Fibroblast of lung (primary cell): ENCODE measurements around the gene NAP1L2. TPM values are rescaled to one million over a fixed set of nuclear protein-coding genes. Genes with fewer than 3 reads are reported as not detected.
"Not testable (repeated sequence)": the region's sequence is repeated elsewhere in the genome, so short reads cannot be mapped to it uniquely, and the experiment has no call there.

Experiments
- DNase-seq, 2 donors: peaks; one replicate each; pipeline versions ENCODE4 v3.0.0 to v3.0.0-alpha.2; 2010; ENCODE audit warnings: low read depth in 2 of 2
- H2AFZ ChIP-seq: 2 replicates; pipeline ENCODE4 v1.5.1; 2012; ENCODE audit warnings: low read length, control low read depth, inconsistent platforms
- H3K27ac ChIP-seq: 2 replicates; pipeline ENCODE4 v1.5.1; 2011; ENCODE audit warnings: low read length, control low read depth; ENCODE audit not compliant: insufficient read depth
- H3K27me3 ChIP-seq: 2 replicates; pipeline ENCODE4 v1.5.1; 2011; ENCODE audit warnings: mild to moderate bottlenecking, low read length; ENCODE audit not compliant: control insufficient read depth, insufficient read depth
- H3K36me3 ChIP-seq: 2 replicates; pipeline ENCODE4 v1.5.1; 2011; ENCODE audit warnings: low read length; ENCODE audit not compliant: control insufficient read depth, insufficient read depth
- H3K4me1 ChIP-seq: 2 replicates; pipeline ENCODE4 v1.5.1; 2011; ENCODE audit warnings: low read length; ENCODE audit not compliant: control insufficient read depth, insufficient read depth; ENCODE audit errors: extremely low read depth
- H3K4me2 ChIP-seq: 2 replicates; pipeline ENCODE4 v1.5.1; 2011; ENCODE audit warnings: low read length, control low read depth; ENCODE audit not compliant: insufficient read depth; ENCODE audit errors: extremely low read depth
- H3K4me3 ChIP-seq, 4 experiments: fragments of 200-600 bp in 1 of 4; sonication (generic) in 1 of 4; replicated peaks in 1 of 4; 2 replicates each; pipeline ENCODE4 v1.5.1; 2011 to 2016; ENCODE audit warnings: low read length in 4 of 4, low read depth in 3 of 4, mild to moderate bottlenecking in 3 of 4, control low read depth in 2 of 4, inconsistent platforms in 1 of 4, mixed read lengths in 1 of 4; ENCODE audit not compliant: insufficient read depth in 1 of 4; ENCODE audit errors: control extremely low read depth in 1 of 4
- H3K79me2 ChIP-seq: 2 replicates; pipeline ENCODE4 v1.5.1; 2012; ENCODE audit warnings: mild to moderate bottlenecking, low read length, inconsistent platforms; ENCODE audit not compliant: control insufficient read depth, insufficient read depth
- H3K9ac ChIP-seq: 2 replicates; pipeline ENCODE4 v1.5.1; 2011; ENCODE audit warnings: mild to moderate bottlenecking, low read length, control low read depth; ENCODE audit not compliant: insufficient read depth
- H3K9me3 ChIP-seq: 2 replicates; pipeline ENCODE4 v1.5.1; 2012; ENCODE audit warnings: low read depth, low read length; ENCODE audit not compliant: control insufficient read depth, insufficient read depth
- H4K20me1 ChIP-seq: 2 replicates; pipeline ENCODE4 v1.5.1; 2011; ENCODE audit warnings: low read length; ENCODE audit not compliant: control insufficient read depth, insufficient read depth; ENCODE audit errors: extremely low read depth
- CTCF ChIP-seq, 2 donors: IDR thresholded peaks in 1 of 2; conservative IDR thresholded peaks in 1 of 2; 1 replicate in 1 of 2; 2 replicates in 1 of 2; pipeline ENCODE4 v1.5.1; 2011 to 2012; ENCODE audit warnings: low read length in 2 of 2, control low read depth in 1 of 2, inconsistent platforms in 1 of 2, low read depth in 1 of 2, mild to moderate bottlenecking in 1 of 2
- EZH2 ChIP-seq: IDR thresholded peaks from 2 replicates; pipeline ENCODE4 v1.5.1; 2012; ENCODE audit warnings: low read length, control low read depth, mild to moderate bottlenecking; ENCODE audit errors: missing control alignments
- polyA plus RNA-seq, 2 donors: library from polyadenylated mRNA; depleted of rRNA in 1 of 2; stranded (reverse) in 1 of 2; unstranded in 1 of 2; fragments of >200 nt; gene quantifications; 2 replicates each; pipeline ENCODE4 v1.2.1, GENCODE V29; 2011 to 2012; ENCODE audit warnings: missing spikeins in 1 of 2
- total RNA-seq: library from RNA; depleted of rRNA; stranded (reverse); fragments of >200 nt; gene quantifications from 2 replicates; pipeline ENCODE4 v1.2.1, GENCODE V29; 2014

NAP1L2 gene
- total and polyA plus RNA-seq, 2 donors (not counting 1 experiment from before 2014, with no cell fraction given): 0.93 to 3.6 TPM

- no peak overlapping the region for H3K9ac ChIP-seq
- H3K36me3 ChIP-seq: no peaks in the 10 kb centered on the region
- no peak overlapping the region for H3K4me3 ChIP-seq
- no peaks in the 10 kb centered on the region for H3K4me1 ChIP-seq
- no peaks in the 10 kb centered on the region for H4K20me1 ChIP-seq
- H3K4me2 ChIP-seq: no peak overlapping the region
- no peak overlapping the region for H2AFZ ChIP-seq
- TF ChIP-seq CTCF (conservative IDR thresholded peaks at IDR 0.05 in 1 of 2, IDR thresholded peaks at IDR 0.05 in 1 of 2; ENCODE audit: low read depth in 1 of 2, low read length in 2 of 2) (no peak), EZH2 (no peak)
- no peak for DNase-seq
- H3K27me3 ChIP-seq: no peaks in the 10 kb centered on the region
- no peaks in the 10 kb centered on the region for H3K9me3 ChIP-seq
- no peaks in the 10 kb centered on the region for H3K79me2 ChIP-seq
- H3K27ac ChIP-seq: no peak overlapping the region
Observed at GRCh38 chrX:73206366-73206765, 8.3 kb downstream of the NAP1L2 start.

GRCh38 chrX:73182502-73183114 is 32.0 kb downstream of the NAP1L2 start:
- no peak for DNase-seq
- Histone ChIP-seq H3K9ac (no peak overlapping the region), H2AFZ (no peak overlapping the region), H3K4me2 (no peak overlapping the region), H4K20me1 (no peaks in the 10 kb centered on the region), H3K36me3 (no peaks in the 10 kb centered on the region), H3K9me3 (no peaks in the 10 kb centered on the region), H3K4me1 (no peaks in the 10 kb centered on the region), H3K79me2 (no peaks in the 10 kb centered on the region), H3K4me3 (no peak overlapping the region), H3K27me3 (no peaks in the 10 kb centered on the region), H3K27ac (no peak overlapping the region)
- TF ChIP-seq EZH2 (no peak), CTCF (conservative IDR thresholded peaks at IDR 0.05 in 1 of 2, IDR thresholded peaks at IDR 0.05 in 1 of 2; ENCODE audit: low read depth in 1 of 2, low read length in 2 of 2) (no peak)

GRCh38 chrX:73168945-73169344 is 45.7 kb downstream of the NAP1L2 start:
- H3K27ac ChIP-seq, H4K20me1 ChIP-seq, H3K36me3 ChIP-seq, DNase-seq, H3K79me2 ChIP-seq, H3K9me3 ChIP-seq, H3K4me1 ChIP-seq, H3K9ac ChIP-seq, H3K27me3 ChIP-seq, H3K4me3 ChIP-seq, H3K4me2 ChIP-seq, H2AFZ ChIP-seq: not testable (repeated sequence)

Other genes starting within 250 kb of the NAP1L2 start
- not detected in 2 replicates for gene PABPC1L2B, start 211.9 kb downstream of the NAP1L2 start, total RNA-seq
- gene PABPC1L2B, start 211.9 kb downstream of the NAP1L2 start, polyA plus RNA-seq: not detected in 2 replicates
- not detected in 2 replicates for gene PABPC1L2A, start 135.3 kb downstream of the NAP1L2 start, total RNA-seq
- gene PABPC1L2A, start 135.3 kb downstream of the NAP1L2 start, polyA plus RNA-seq: not detected in 2 replicates
- not detected in 2 replicates for gene CDX4, start 232.2 kb upstream of the NAP1L2 start, total RNA-seq
- gene CDX4, start 232.2 kb upstream of the NAP1L2 start, polyA plus RNA-seq: not detected in 2 replicates